OCI-LY1 (cell line): ENCODE data around the gene PROK2.

Experiments used
- EZH2 ChIP-seq: fragments of 200-600 bp; sonication (generic), shearing (Covaris generic); IDR thresholded peaks from 2 replicates; pipeline ENCODE4 v1.8.0; 2017; ENCODE audit warnings: borderline replicate concordance, mixed run types, mild to moderate bottlenecking, antibody characterized with exemption, low read length, moderate library complexity, mixed read lengths
- TF ChIP-seq, protein P1 (sequence below): fragments of 200-600 bp; sonication (generic), shearing (Covaris generic); IDR thresholded peaks from 2 replicates; pipeline ENCODE4 v1.5.1; 2017; ENCODE audit warnings: mild to moderate bottlenecking, antibody characterized with exemption, low read length, moderate library complexity, mixed read lengths

DNA sequence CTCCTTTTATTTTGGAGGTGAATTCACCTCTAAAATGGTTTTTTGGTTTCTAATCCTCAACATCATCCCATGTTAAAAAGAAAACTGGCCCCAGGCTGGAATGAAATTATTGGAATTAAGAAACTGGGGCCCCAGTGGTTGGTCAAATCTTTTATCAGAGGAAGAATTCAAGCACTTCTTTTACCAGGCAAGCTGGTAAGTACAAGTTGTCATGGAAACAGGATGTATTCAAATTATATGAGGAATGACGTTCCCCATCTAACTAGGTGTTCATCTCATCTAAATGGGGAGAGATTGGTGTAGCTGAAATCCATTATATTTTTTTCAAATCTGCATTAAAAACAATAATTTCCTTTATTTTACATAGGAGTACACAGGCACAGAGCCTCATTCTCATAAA is 50.1 kb downstream of the PROK2 start:
- TF ChIP-seq, protein P1, sequence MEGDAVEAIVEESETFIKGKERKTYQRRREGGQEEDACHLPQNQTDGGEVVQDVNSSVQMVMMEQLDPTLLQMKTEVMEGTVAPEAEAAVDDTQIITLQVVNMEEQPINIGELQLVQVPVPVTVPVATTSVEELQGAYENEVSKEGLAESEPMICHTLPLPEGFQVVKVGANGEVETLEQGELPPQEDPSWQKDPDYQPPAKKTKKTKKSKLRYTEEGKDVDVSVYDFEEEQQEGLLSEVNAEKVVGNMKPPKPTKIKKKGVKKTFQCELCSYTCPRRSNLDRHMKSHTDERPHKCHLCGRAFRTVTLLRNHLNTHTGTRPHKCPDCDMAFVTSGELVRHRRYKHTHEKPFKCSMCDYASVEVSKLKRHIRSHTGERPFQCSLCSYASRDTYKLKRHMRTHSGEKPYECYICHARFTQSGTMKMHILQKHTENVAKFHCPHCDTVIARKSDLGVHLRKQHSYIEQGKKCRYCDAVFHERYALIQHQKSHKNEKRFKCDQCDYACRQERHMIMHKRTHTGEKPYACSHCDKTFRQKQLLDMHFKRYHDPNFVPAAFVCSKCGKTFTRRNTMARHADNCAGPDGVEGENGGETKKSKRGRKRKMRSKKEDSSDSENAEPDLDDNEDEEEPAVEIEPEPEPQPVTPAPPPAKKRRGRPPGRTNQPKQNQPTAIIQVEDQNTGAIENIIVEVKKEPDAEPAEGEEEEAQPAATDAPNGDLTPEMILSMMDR = no peak
- TF ChIP-seq EZH2 = no peak
